HepG2 (cell line): ENCODE measurements around the gene THSD4. TPM values are rescaled to one million over a fixed set of nuclear protein-coding genes. Genes with fewer than 3 reads are reported as not detected.

ENCODE experiments used
- DDIT3 ChIP-seq: sonication (generic); formaldehyde crosslinking; IDR thresholded peaks from 2 replicates; pipeline ENCODE4 v1.4.0; 2020; ENCODE audit warnings: mild to moderate bottlenecking, missing genetic modification reagents
- DMTF1 ChIP-seq: sonication (generic); formaldehyde crosslinking; IDR thresholded peaks from 2 replicates; pipeline ENCODE4 v1.4.0; 2020; ENCODE audit warnings: mild to moderate bottlenecking, missing genetic modification reagents
- DNMT3B ChIP-seq: conservative IDR thresholded peaks from 2 replicates; pipeline ENCODE4 v1.6.1; 2016; ENCODE audit warnings: missing biosample characterization, control low read depth
- DRAP1 ChIP-seq: IDR thresholded peaks from 2 replicates; pipeline ENCODE4 v1.6.1; 2016; ENCODE audit warnings: missing genetic modification reagents, missing compliant biosample characterization
- FOXJ3 ChIP-seq: sonication (generic); formaldehyde crosslinking; IDR thresholded peaks from 2 replicates; pipeline ENCODE4 v1.4.0; 2020; ENCODE audit warnings: missing genetic modification reagents, mild to moderate bottlenecking, borderline replicate concordance
- GMEB2 ChIP-seq: IDR thresholded peaks from 2 replicates; pipeline ENCODE4 v1.6.1; 2016; ENCODE audit warnings: missing biosample characterization, missing genetic modification reagents, low read depth
- HDAC2 ChIP-seq: sonication (generic); formaldehyde crosslinking; IDR thresholded peaks from 2 replicates; pipeline ENCODE4 v1.4.0; 2020; ENCODE audit warnings: missing genetic modification reagents
- KDM1A ChIP-seq: IDR thresholded peaks from 2 replicates; pipeline ENCODE4 v1.6.1; 2016; ENCODE audit warnings: missing compliant biosample characterization
- LBX2 ChIP-seq: sonication (generic); formaldehyde crosslinking; IDR thresholded peaks from 2 replicates; pipeline ENCODE4 v1.5.0; 2020; ENCODE audit warnings: missing genetic modification reagents, mild to moderate bottlenecking, borderline replicate concordance
- NFRKB ChIP-seq: fragments of 450-650 bp; IDR thresholded peaks from 2 replicates; pipeline ENCODE4 v1.6.1; 2017
- NR2F2 ChIP-seq: IDR thresholded peaks from 2 replicates; pipeline ENCODE4 v1.6.1; 2012; ENCODE audit warnings: low read depth, inconsistent platforms, borderline replicate concordance
- PAWR ChIP-seq: sonication (generic); formaldehyde crosslinking; IDR thresholded peaks from 2 replicates; pipeline ENCODE4 v1.4.0; 2020; ENCODE audit warnings: missing genetic modification reagents, mild to moderate bottlenecking, borderline replicate concordance
- PHF20 ChIP-seq: sonication (generic); formaldehyde crosslinking; IDR thresholded peaks from 2 replicates; pipeline ENCODE4 v1.5.0; 2020; ENCODE audit warnings: mild to moderate bottlenecking, missing genetic modification reagents
- POLR2AphosphoS5 ChIP-seq: IDR thresholded peaks from 2 replicates; pipeline ENCODE4 v1.6.1; 2012; ENCODE audit warnings: low read depth, low read length
- RBM39 ChIP-seq: fragments of 200-400 bp; formaldehyde crosslinking; IDR thresholded peaks from one replicate; pipeline ENCODE4 v1.6.1; 2018; ENCODE audit warnings: antibody characterized with exemption, mild to moderate bottlenecking, low read depth, low read length; ENCODE audit not compliant: poor library complexity, severe bottlenecking
- THAP9 ChIP-seq: sonication (generic); formaldehyde crosslinking; IDR thresholded peaks from 2 replicates; pipeline ENCODE4; 2020; ENCODE audit warnings: missing genetic modification reagents, mild to moderate bottlenecking, borderline replicate concordance
- ZFP1 ChIP-seq: IDR thresholded peaks from 2 replicates; pipeline ENCODE4 v1.6.1; 2016
- ZFP41 ChIP-seq: sonication (generic); formaldehyde crosslinking; IDR thresholded peaks from 2 replicates; pipeline ENCODE4 v1.4.0; 2020; ENCODE audit warnings: mild to moderate bottlenecking, missing genetic modification reagents, borderline replicate concordance
- ZFY ChIP-seq: sonication (generic); formaldehyde crosslinking; IDR thresholded peaks from 2 replicates; pipeline ENCODE4 v1.4.0; 2020; ENCODE audit warnings: missing genetic modification reagents
- ZKSCAN8 ChIP-seq: IDR thresholded peaks from 2 replicates; pipeline ENCODE4 v1.6.1; 2016; ENCODE audit warnings: borderline replicate concordance, missing genetic modification reagents, missing compliant biosample characterization
- ZNF367 ChIP-seq: sonication (generic); formaldehyde crosslinking; IDR thresholded peaks from 2 replicates; pipeline ENCODE4 v1.4.0; 2020; ENCODE audit warnings: missing genetic modification reagents, borderline replicate concordance
- ZNF484 ChIP-seq: sonication (generic); formaldehyde crosslinking; IDR thresholded peaks from 2 replicates; pipeline ENCODE4 v1.5.1; 2020; ENCODE audit warnings: mild to moderate bottlenecking, low read depth, missing genetic modification reagents, borderline replicate concordance
- ZNF790 ChIP-seq: sonication (generic); formaldehyde crosslinking; IDR thresholded peaks from 2 replicates; pipeline ENCODE4 v1.8.0; 2022; ENCODE audit warnings: missing genetic modification reagents, mild to moderate bottlenecking, borderline replicate concordance
- polyA plus RNA-seq, 8 experiments: library from polyadenylated mRNA; depleted of rRNA in 3 of 8; stranded (reverse) in 7 of 8; unstranded in 1 of 8; fragments of >200 nt; fragmentation: Illumina TruSeq in 4 of 8; extraction: Trizol in 4 of 8; gene quantifications; 2 replicates each; pipeline versions ENCODE4 v1.2.1 to v1.2.3, GENCODE V29; 2011 to 2016; ENCODE audit warnings: low read depth in 4 of 8, missing spikeins in 1 of 8, mixed read lengths in 1 of 8; ENCODE audit not compliant: insufficient read depth in 1 of 8
- total RNA-seq, 5 experiments: library from RNA; depleted of rRNA; stranded (reverse); fragments of >200 nt; fragmentation: Illumina TruSeq; extraction: Trizol; gene quantifications; 2 replicates each; pipeline ENCODE4 v1.2.3, GENCODE V29; 2016; ENCODE audit warnings: low read depth in 1 of 5

The THSD4 gene
- total and polyA plus RNA-seq, 2 of the 13 experiments (the other 11 are each of a cell fraction or from before 2014, with no cell fraction given), result 0.07 to 0.21 TPM

GRCh38 chr15:71654042-71654719 is 538.9 kb downstream of the THSD4 start (continued):
- TF ChIP-seq ZNF484 (CRISPR knock-in tag), result no peak
- TF ChIP-seq LBX2 (CRISPR knock-in tag), result no peak
- no peak for TF ChIP-seq DDIT3 (CRISPR knock-in tag)
- TF ChIP-seq KDM1A (CRISPR knock-in tag), result peak; percentile 66
- no peak for TF ChIP-seq ZFP1 (CRISPR knock-in tag)
- no peak for TF ChIP-seq PAWR
- TF ChIP-seq RBM39, result no peak
- no peak for TF ChIP-seq ZNF367 (CRISPR knock-in tag)
- no peak for TF ChIP-seq THAP9 (CRISPR knock-in tag)
- no peak for TF ChIP-seq ZFP41
- TF ChIP-seq PHF20 (CRISPR knock-in tag), result no peak
- peak; percentile 28; the same call in 1 of the 2 replicates for TF ChIP-seq DRAP1 (CRISPR knock-in tag)
- peak; percentile 77; the same call in 1 of the 2 replicates for TF ChIP-seq FOXJ3 (CRISPR knock-in tag)
- no peak for TF ChIP-seq DMTF1 (CRISPR knock-in tag)
- no peak for TF ChIP-seq ZNF790 (CRISPR knock-in tag)
- no peak for TF ChIP-seq DNMT3B (CRISPR knock-in tag)
- TF ChIP-seq POLR2AphosphoS5, result no peak
- TF ChIP-seq ZKSCAN8 (CRISPR knock-in tag), result no peak
- peak; percentile 93 for TF ChIP-seq HDAC2 (CRISPR knock-in tag)
- TF ChIP-seq GMEB2 (CRISPR knock-in tag), result no peak
- peak; percentile 94 for TF ChIP-seq NR2F2
- no peak for TF ChIP-seq NFRKB
- peak; percentile 36; the same call in 1 of the 2 replicates for TF ChIP-seq ZFY (CRISPR knock-in tag)
